ACC112 (cell line): ENCODE data around the gene CYP26A1.

Source experiments
- H2AFZ ChIP-seq: fragments of 200-600 bp; sonication (generic); one replicate; pipeline ENCODE4 v1.6.0; 2017; ENCODE audit warnings: antibody characterized with exemption, low read length; ENCODE audit not compliant: unreplicated experiment
- H3K27ac ChIP-seq: fragments of 200-600 bp; sonication (generic); 2 replicates; pipeline ENCODE4 v1.5.1; 2014; ENCODE audit warnings: low read depth, mild to moderate bottlenecking, antibody characterized with exemption, low read length, moderate library complexity
- H3K27me3 ChIP-seq: fragments of 200-600 bp; sonication (generic); 2 replicates; pipeline ENCODE4 v1.6.1; 2014; ENCODE audit warnings: mild to moderate bottlenecking, antibody characterized with exemption, low read length, moderate library complexity, mixed read lengths; ENCODE audit not compliant: insufficient read depth
- H3K36me3 ChIP-seq: fragments of 200-600 bp; sonication (generic); 2 replicates; pipeline ENCODE4 v1.6.1; 2016; ENCODE audit warnings: mild to moderate bottlenecking, antibody characterized with exemption, low read length, moderate library complexity, mixed read lengths; ENCODE audit not compliant: insufficient read depth
- H3K4me1 ChIP-seq: fragments of 200-600 bp; sonication (generic); one replicate; pipeline ENCODE4 v1.6.1; 2016; ENCODE audit warnings: low read length, mixed read lengths; ENCODE audit not compliant: insufficient read depth, unreplicated experiment, control insufficient read depth
- H3K4me3 ChIP-seq: fragments of 200-600 bp; sonication (generic); 2 replicates; pipeline ENCODE4 v1.5.1; 2014; ENCODE audit warnings: mild to moderate bottlenecking, low read depth, low read length
- H3K79me2 ChIP-seq: fragments of 200-600 bp; sonication (generic); one replicate; pipeline ENCODE4 v1.6.0; 2016; ENCODE audit warnings: low read length; ENCODE audit not compliant: control insufficient read depth, unreplicated experiment, insufficient read depth

CYP26A1 gene

DNA sequence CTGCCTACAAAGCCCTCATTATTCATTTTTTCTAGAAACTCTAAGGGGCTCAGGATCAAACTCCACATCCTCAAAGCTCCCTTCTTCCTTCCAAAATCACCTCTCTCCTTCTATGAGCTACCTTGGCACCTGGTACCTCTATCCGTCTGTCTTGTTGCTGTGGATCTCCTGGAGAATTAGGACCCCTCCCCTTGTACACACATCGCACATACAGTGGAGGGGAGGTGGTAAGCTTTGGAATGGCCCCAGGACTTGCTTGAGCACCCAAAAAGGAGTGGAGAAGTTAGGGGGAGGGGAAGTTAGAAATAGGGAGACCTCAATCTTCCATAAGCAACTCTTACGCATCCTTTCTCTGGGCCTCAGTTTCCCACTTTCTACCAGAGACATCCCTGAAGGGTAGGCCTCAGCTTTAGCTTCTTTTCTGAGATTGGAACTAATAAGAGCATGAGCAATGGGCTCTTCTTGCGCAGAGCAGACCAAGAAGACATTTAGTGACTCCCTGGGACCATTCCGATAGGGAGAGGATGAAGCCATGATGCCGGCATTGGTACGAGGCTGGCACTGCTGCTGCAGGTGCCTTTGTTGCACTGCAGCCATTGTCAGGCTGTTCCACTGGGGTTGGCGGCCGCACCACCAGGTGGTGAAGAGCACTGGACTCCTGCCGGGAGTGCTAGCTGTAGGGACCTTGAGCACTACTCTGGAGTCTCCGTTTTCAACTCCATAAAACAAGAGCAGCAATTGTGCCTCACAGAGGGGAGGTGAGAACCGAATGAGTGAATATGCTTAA is 8.6 kb upstream of the CYP26A1 start:
- Histone ChIP-seq H3K4me1 (peaks cover 8% of the 10 kb centered on the region), H3K27ac (no peak overlapping the region), H3K79me2 (no peaks in the 10 kb centered on the region), H3K4me3 (no peak overlapping the region), H3K27me3 (peaks cover 98% of the 10 kb centered on the region), H3K36me3 (no peaks in the 10 kb centered on the region), H2AFZ (no peak overlapping the region)

- no peak overlapping the region for H2AFZ ChIP-seq
- H3K79me2 ChIP-seq, result no peaks in the 10 kb centered on the region
- H3K27me3 ChIP-seq, result peaks cover 98% of the 10 kb centered on the region
- H3K36me3 ChIP-seq, result no peaks in the 10 kb centered on the region
- no peak overlapping the region for H3K27ac ChIP-seq
- H3K4me3 ChIP-seq, result no peak overlapping the region
- H3K4me1 ChIP-seq, result peaks cover 8% of the 10 kb centered on the region
Measured at GRCh38 chr10:93065675-93066543, 7.8 kb upstream of the CYP26A1 start.

DNA sequence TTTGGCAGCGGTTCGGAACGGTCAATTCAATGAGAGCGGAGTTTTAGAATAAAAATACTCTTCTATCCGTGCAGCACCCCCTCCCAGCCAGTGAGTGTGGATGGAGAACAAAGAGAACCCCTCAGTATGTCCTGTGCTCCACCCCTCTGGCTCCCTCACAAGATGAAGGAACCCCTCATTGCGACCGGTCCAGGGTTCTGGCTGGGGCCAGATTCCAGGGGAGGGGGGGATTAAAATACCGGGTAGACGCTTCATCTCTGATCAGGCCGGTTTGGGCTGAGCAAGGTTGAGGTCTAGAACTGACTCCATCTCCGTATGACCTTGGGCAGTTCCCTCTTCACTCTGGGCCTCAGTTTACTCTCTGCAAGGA is 7.2 kb upstream of the CYP26A1 start:
- Histone ChIP-seq H3K79me2 (no peaks in the 10 kb centered on the region), H3K27ac (no peak overlapping the region), H2AFZ (no peak overlapping the region), H3K4me1 (peaks cover 8% of the 10 kb centered on the region), H3K36me3 (no peaks in the 10 kb centered on the region), H3K4me3 (no peak overlapping the region), H3K27me3 (peaks cover 96% of the 10 kb centered on the region)

- Histone ChIP-seq H3K36me3 (no peaks in the 10 kb centered on the region), H3K27me3 (peaks cover 96% of the 10 kb centered on the region)
Measured at GRCh38 chr10:93067443-93068365, 6.0 kb upstream of the CYP26A1 start.

GRCh38 chr10:93068411-93069244 is 5.1 kb upstream of the CYP26A1 start:
- Histone ChIP-seq H2AFZ (no peak overlapping the region), H3K36me3 (no peaks in the 10 kb centered on the region), H3K79me2 (no peaks in the 10 kb centered on the region), H3K27me3 (peaks cover 96% of the 10 kb centered on the region), H3K4me3 (peak overlapping the region; percentile 52), H3K27ac (no peak overlapping the region), H3K4me1 (peaks cover 8% of the 10 kb centered on the region)

More at GRCh38 chr10:93067443-93068365, 6.0 kb upstream of the CYP26A1 start:
- Histone ChIP-seq H3K4me1 (peaks cover 8% of the 10 kb centered on the region), H3K27ac (no peak overlapping the region), H3K4me3 (peak overlapping the region; percentile 52), H3K79me2 (no peaks in the 10 kb centered on the region), H2AFZ (no peak overlapping the region)

GRCh38 chr10:93069245-93069561 is 4.5 kb upstream of the CYP26A1 start:
- H2AFZ ChIP-seq, result no peak overlapping the region
- no peaks in the 10 kb centered on the region for H3K36me3 ChIP-seq
- peaks cover 8% of the 10 kb centered on the region for H3K4me1 ChIP-seq
- H3K27ac ChIP-seq, result no peak overlapping the region
- peaks cover 96% of the 10 kb centered on the region for H3K27me3 ChIP-seq
- no peak overlapping the region for H3K4me3 ChIP-seq
- H3K79me2 ChIP-seq, result no peaks in the 10 kb centered on the region

DNA sequence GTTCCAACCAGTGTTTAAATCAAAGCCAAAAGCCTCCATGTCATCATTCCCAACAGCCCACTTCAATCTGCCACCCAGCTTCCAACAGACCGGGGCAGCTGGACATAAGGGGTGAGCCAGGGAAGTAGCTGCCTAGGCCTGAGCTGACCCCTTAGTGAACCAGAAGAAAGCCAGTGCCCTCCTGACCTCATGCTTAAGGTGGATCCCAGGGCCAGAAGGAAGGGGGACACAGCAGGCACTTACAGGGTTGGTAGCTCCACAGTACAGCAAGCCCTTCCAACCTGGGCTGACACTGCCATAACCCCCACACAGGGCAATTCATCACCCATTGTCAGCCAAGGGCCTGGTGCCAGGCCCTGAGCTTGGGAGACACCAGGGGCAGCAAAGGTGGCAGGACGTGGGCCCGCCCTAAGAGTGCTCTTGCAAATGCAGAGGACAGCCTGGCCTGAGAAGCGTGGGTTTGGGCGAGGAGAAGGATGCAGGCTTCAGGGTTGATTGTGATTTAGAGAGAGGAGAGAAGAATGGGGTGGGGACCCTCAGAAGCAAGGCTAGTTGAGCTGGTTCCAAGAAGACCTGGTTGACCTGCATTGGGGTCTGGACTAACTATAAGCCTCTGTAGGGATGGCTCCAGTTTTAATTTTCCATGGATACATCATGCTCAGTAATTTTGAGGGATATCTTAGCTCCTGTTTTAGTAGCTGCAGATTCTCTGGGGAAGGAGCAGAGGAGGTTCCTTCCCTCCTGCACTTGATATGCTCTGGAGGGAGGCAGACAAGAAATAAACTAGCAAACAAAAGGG is 3.1 kb upstream of the CYP26A1 start:
- Histone ChIP-seq H3K27me3 (peaks cover 96% of the 10 kb centered on the region), H3K27ac (no peak overlapping the region), H3K79me2 (no peaks in the 10 kb centered on the region), H3K36me3 (no peaks in the 10 kb centered on the region), H2AFZ (no peak overlapping the region), H3K4me1 (peaks cover 8% of the 10 kb centered on the region), H3K4me3 (no peak overlapping the region)

DNA sequence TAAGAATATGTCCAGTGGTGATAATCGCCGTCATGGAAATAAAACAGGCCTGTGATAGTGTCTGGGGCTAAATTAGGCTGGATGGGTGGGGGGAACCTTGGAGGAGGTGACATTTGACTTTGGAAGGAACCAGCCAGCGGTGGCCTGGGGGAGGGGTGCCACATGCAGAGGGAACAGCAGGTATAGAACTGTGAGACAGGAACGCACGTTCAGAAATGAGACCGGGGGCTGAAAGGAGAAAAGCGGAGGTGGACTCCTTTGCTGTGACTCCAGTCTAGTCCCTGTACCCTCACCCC is 2.6 kb upstream of the CYP26A1 start:
- H3K4me3 ChIP-seq, result no peak overlapping the region
- H3K27ac ChIP-seq, result no peak overlapping the region
- H2AFZ ChIP-seq, result no peak overlapping the region
- H3K27me3 ChIP-seq, result peaks cover 96% of the 10 kb centered on the region
- no peaks in the 10 kb centered on the region for H3K36me3 ChIP-seq
- H3K4me1 ChIP-seq, result peaks cover 8% of the 10 kb centered on the region
- no peaks in the 10 kb centered on the region for H3K79me2 ChIP-seq

- no peak overlapping the region for H2AFZ ChIP-seq
- no peak overlapping the region for H3K27ac ChIP-seq
- H3K4me1 ChIP-seq, result peaks cover 8% of the 10 kb centered on the region
- peaks cover 96% of the 10 kb centered on the region for H3K27me3 ChIP-seq
- H3K36me3 ChIP-seq, result no peaks in the 10 kb centered on the region
- peak overlapping the region; percentile 73 for H3K4me3 ChIP-seq
- no peaks in the 10 kb centered on the region for H3K79me2 ChIP-seq
Measured at GRCh38 chr10:93071674-93072224, 1.9 kb upstream of the CYP26A1 start.
